Measurements from ENCODE around the gene RNF5. TPM values are rescaled to one million over a fixed set of nuclear protein-coding genes. Genes with fewer than 3 reads are reported as not detected.

Gene RNF5
- total RNA-seq, 1 experiment from 2014 or later = 111 TPM

DNA sequence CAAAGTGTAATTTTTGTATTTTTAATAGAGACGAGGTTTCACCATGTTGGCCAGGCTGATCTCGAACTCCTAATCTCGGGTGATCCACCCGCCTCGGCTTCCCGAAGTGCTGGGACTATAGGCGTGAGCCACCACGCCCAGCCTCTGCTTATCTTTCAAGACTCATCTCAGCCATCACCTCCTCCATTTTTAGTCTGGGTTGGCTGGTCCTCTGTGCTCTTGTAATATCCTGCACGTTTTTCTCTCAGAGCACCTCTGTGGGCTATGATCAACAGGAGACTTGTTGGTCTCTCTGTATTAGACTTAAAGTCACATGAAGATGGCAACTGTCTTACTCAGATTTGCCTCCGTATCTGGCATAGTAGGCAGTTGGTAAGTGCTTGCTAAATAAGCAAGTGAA, 38.1 kb downstream of the RNF5 start:
- in situ Hi-C loops (cut with HindIII; ENCODE audit: low pct_unique_long_range_greater_than_20kb, low sequenced_read_pairs) = no loop called here
- DNase-seq (ENCODE audit: low read depth) = no peak

DNA sequence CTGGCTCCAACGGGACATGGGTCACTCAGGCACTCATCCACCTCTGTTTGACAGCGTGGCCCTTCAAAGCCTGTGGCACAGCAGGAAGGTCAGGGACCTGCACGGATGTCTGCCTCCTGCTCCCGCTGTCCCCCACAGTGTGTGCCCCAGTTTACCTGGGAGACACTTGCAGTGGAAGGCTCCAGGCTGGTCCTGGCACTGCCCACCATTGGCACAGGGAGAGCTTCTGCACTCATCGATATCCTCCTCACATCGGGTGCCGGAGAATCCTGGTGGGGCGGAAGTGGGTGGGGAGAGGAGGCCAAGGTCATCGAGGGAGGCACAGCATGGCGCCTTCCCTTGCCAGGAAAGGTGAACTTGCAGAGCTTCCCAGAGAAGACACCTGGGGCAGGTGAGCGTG, 38.8 kb downstream of the RNF5 start:
- in situ Hi-C loops (cut with HindIII; ENCODE audit: low pct_unique_long_range_greater_than_20kb, low sequenced_read_pairs) = no loop called here
- no peak for DNase-seq (ENCODE audit: low read depth)

DNA sequence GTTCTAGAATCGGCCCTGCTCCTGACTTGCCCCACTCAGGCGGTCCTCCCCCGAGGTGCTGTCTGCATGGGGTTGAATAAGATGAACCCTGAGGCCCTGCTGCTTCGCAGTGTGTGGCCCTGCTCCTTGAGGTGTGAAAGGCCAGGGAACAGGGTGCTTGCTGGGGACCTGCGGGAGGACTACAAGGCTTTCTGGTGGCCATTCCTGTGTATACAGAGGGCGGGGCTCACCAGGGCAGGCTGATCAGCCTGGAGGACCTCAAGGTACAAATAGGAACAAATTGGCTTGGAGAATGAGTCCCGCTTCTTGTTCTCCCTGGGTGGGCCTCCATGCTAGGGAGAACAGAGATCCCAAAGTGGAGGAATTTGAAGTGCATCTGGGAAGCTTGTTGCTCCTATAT, 40.0 kb downstream of the RNF5 start:
- in situ Hi-C loops (cut with HindIII; ENCODE audit: low pct_unique_long_range_greater_than_20kb, low sequenced_read_pairs) = no loop called here
- no peak for DNase-seq (ENCODE audit: low read depth)

DNA sequence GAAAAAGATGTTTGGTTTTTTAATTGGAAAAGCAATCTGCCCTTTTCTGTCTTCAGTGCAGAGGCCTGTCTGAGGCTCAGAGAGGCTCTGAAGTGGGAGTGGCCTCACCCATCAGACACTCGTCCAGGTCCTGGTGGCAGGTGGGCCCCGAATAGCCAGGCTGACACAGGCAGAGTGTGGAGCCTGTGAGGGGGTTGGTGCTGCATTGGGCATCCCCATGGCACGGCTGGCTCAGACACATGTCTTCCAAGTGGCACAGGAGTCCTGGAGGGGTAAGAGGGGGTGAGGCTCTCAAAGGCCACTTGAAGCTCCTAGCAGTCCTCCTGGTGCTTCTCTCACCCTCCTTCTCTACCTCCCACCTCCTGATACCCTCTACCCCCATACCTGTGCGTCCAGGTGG, 41.8 kb downstream of the RNF5 start:
- DNase-seq (ENCODE audit: low read depth) = no peak
- in situ Hi-C loops (cut with HindIII; ENCODE audit: low pct_unique_long_range_greater_than_20kb, low sequenced_read_pairs) = no loop called here

DNA sequence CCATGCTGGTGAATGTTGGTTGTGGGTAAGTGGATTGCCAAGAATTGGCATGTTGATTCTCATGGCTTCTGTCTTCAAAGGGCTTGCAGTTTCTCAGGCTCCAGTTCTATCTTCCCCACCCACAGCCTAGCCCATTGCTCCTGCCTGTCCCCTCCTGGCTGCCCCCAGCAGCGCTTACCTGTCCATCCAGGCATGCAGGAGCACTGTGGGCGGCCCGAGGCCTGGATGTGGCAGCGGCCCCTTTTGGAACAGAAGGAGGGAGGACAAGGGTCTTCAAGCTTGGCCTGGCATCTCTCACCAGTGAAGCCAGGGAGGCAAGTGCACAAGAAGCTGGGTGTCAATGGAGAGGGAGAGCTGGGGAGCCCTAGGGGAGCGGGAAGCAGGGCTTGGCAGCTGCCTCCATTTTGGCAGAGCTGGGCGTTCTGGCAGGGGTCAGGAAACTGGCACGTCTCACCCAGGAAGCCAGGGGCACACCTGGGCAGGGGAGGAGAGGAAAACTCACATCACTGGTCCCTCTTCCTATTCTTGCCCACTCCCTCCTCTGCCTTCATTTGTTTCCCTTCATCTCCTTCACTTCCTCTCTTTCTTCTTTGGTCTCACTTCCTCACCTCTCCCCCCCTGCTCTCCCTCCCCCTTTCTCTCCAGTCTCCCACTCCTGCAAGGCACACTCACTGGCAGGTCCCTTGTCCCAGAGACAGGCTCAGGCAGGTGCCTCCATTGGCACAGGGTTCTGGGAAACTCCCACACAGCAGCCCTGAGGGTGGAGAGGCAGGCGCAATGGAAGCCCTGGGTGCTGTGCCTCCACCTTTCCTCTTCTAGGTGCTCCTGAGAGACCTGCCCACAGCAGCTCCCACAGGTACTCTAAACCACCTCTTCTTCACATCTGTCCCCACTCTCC, 44.4 kb downstream of the RNF5 start:
- in situ Hi-C loops (cut with HindIII; ENCODE audit: low pct_unique_long_range_greater_than_20kb, low sequenced_read_pairs) = no loop called here
- DNase-seq (ENCODE audit: low read depth) = no peak

DNA sequence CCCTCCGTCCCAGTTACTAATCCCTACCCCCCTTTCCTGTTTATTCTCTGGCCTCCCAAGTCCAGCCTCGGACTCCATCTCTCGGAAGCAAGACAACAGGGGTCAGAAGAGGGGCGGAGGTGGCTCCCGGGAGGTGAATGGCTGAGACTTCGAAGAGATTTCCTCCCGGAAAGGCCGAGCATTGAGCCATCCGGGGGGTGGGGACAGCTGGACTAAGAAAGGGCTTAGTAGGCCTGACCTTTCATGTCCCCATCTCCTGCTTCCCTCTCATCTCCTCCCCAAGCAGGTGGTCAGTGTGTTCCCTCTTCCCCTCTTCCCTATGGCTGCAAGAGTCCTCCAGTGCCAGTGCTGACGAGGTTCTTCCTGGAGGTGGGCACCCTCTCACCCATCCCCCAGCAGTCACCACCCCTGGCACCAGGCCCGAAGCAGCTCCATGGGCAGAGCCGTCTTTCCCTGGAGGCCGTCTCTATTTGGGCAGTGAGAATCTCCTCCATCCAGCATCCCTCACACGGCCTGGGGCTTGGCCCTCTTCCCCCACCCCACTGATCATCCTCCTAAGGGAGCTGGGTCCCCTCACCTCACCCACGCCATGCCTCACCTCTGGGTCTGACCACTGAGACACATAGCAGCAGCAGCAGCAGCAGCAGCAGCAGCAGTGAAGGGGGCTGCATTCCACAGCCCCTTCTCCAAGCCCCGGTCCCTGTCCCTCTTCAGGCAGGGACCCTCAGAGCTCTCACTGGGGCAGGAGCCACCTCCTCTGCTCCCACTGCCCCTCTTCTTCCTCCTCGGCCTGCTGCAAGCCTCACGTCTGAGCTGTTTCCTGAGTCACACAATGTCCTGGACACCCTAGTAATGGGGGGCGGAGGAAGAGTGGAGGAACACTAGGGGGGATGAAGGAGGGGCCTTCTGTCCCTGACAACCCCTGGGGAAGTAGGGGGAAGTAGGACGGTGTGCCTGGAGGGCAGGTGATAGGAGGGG, 45.3 kb downstream of the RNF5 start, which contains the start of gene NOTCH4:
Gene NOTCH4 (minus strand): TSS at position 810 of the 978 bp plus-strand sequence. CDS start 139 bp downstream, at position 671.
- in situ Hi-C loops (cut with HindIII; ENCODE audit: low pct_unique_long_range_greater_than_20kb, low sequenced_read_pairs) = no loop called here
- no peak for DNase-seq (ENCODE audit: low read depth)

DNA sequence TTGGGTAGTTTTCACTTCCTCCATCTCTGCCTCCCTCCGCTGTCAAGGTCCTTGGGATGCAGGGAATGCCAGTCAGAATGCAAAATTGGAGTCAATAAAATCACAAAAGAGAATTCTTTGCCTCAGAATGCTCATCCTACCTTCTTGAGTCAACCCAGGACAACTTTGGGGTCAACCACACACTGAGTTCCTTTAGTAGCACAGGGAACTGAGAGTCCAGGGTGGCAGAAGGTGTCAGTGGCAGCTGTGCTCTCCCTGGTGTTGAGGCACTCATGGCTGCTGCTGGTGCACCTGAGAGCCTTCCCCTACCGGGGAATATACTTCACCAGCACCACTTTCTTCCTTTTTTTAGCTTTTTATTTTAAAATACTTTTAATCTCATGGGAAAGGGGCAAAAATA, 46.5 kb downstream of the RNF5 start:
- in situ Hi-C loops (cut with HindIII; ENCODE audit: low pct_unique_long_range_greater_than_20kb, low sequenced_read_pairs) = no loop called here
- DNase-seq (ENCODE audit: low read depth) = no peak

DNA sequence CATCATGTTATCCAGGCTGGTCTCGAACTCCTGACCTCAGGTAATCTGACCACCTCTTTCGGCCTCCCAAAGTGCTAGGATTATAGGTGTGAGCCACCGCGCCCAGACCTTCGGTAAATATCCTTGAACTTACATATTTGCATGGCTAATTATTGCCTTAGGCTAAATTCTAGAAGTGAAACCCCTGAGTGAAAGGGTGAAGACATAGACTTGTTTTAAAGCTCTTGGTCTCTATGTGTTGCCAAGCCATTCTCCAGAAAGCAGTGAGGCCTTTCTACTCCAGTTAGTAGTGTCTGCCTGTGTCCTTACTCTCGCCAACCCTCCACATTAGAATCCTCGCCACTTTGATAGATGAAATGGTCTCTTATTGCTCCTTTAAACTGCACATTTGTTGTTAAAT, 48.2 kb downstream of the RNF5 start:
- in situ Hi-C loops (cut with HindIII; ENCODE audit: low pct_unique_long_range_greater_than_20kb, low sequenced_read_pairs) = no loop called here

More for the DNA sequence above, 48.2 kb downstream of the RNF5 start:
- DNase-seq (ENCODE audit: low read depth) = no peak

Other genes starting within 250 kb of the RNF5 start
- gene CFB, start 232.3 kb upstream of the RNF5 start, total RNA-seq (2014; rRNA removed; shearing (Covaris generic); ENCODE audit: low replicate concordance) = 2.6 and 4.7 TPM in 2 replicates
- 293 and 348 TPM in 2 replicates for gene NELFE, start 219.4 kb upstream of the RNF5 start, total RNA-seq (2014; rRNA removed; shearing (Covaris generic); ENCODE audit: low replicate concordance)
- gene SKIC2, start 219.2 kb upstream of the RNF5 start, total RNA-seq (2014; rRNA removed; shearing (Covaris generic); ENCODE audit: low replicate concordance) = 29.2 and 49.6 TPM in 2 replicates
- 30.5 and 52.6 TPM in 2 replicates for gene DXO, start 206.3 kb upstream of the RNF5 start, total RNA-seq (2014; rRNA removed; shearing (Covaris generic); ENCODE audit: low replicate concordance)
- gene C4A, start 196.3 kb upstream of the RNF5 start, total RNA-seq (2014; rRNA removed; shearing (Covaris generic); ENCODE audit: low replicate concordance) = 0.30 TPM in 1 of 2 replicates, not detected in the other
- gene C4B, start 163.6 kb upstream of the RNF5 start, total RNA-seq (2014; rRNA removed; shearing (Covaris generic); ENCODE audit: low replicate concordance) = not detected in 2 replicates
- gene CYP21A2, start 140.0 kb upstream of the RNF5 start, total RNA-seq (2014; rRNA removed; shearing (Covaris generic); ENCODE audit: low replicate concordance) = not detected in 2 replicates
- 0.90 and 1.4 TPM in 2 replicates for gene TNXB, start 69.1 kb upstream of the RNF5 start, total RNA-seq (2014; rRNA removed; shearing (Covaris generic); ENCODE audit: low replicate concordance)
- 9.2 and 9.7 TPM in 2 replicates for gene ATF6B, start 50.2 kb upstream of the RNF5 start, total RNA-seq (2014; rRNA removed; shearing (Covaris generic); ENCODE audit: low replicate concordance)
- 19.5 and 22.7 TPM in 2 replicates for gene FKBPL, start 48.1 kb upstream of the RNF5 start, total RNA-seq (2014; rRNA removed; shearing (Covaris generic); ENCODE audit: low replicate concordance)
- gene PRRT1, start 26.5 kb upstream of the RNF5 start, total RNA-seq (2014; rRNA removed; shearing (Covaris generic); ENCODE audit: low replicate concordance) = not detected in 2 replicates
- gene PPT2, start 24.3 kb upstream of the RNF5 start, total RNA-seq (2014; rRNA removed; shearing (Covaris generic); ENCODE audit: low replicate concordance) = 27.3 and 270 TPM in 2 replicates
- 1.5 and 3.6 TPM in 2 replicates for gene EGFL8, start 13.8 kb upstream of the RNF5 start, total RNA-seq (2014; rRNA removed; shearing (Covaris generic); ENCODE audit: low replicate concordance)
- 42.7 and 61.0 TPM in 2 replicates for gene AGPAT1, start 2.3 kb upstream of the RNF5 start, total RNA-seq (2014; rRNA removed; shearing (Covaris generic); ENCODE audit: low replicate concordance)
- 1.7 and 1.9 TPM in 2 replicates for gene AGER, start 5.8 kb downstream of the RNF5 start, total RNA-seq (2014; rRNA removed; shearing (Covaris generic); ENCODE audit: low replicate concordance)
- 80.1 and 87.2 TPM in 2 replicates for gene PBX2, start 11.8 kb downstream of the RNF5 start, total RNA-seq (2014; rRNA removed; shearing (Covaris generic); ENCODE audit: low replicate concordance)
- gene GPSM3, start 14.2 kb downstream of the RNF5 start, total RNA-seq (2014; rRNA removed; shearing (Covaris generic); ENCODE audit: low replicate concordance) = 0.14 and 3.4 TPM in 2 replicates
- gene NOTCH4, start 45.7 kb downstream of the RNF5 start, total RNA-seq (2014; rRNA removed; shearing (Covaris generic); ENCODE audit: low replicate concordance) = 0.26 and 0.71 TPM in 2 replicates
- not detected in 2 replicates for gene TSBP1, start 193.5 kb downstream of the RNF5 start, total RNA-seq (2014; rRNA removed; shearing (Covaris generic); ENCODE audit: low replicate concordance)
- gene BTNL2, start 228.8 kb downstream of the RNF5 start, total RNA-seq (2014; rRNA removed; shearing (Covaris generic); ENCODE audit: low replicate concordance) = not detected in 2 replicates